HepG2 (cell line): ENCODE results near the gene FOSL2. TPM values are rescaled to one million over a fixed set of nuclear protein-coding genes. Genes with fewer than 3 reads are reported as not detected.

Source experiments
- ARID4A ChIP-seq: sonication (generic); formaldehyde crosslinking; IDR thresholded peaks from 2 replicates; pipeline ENCODE4 v1.5.0; 2020; ENCODE audit warnings: mild to moderate bottlenecking, missing genetic modification reagents, borderline replicate concordance
- DMAP1 ChIP-seq: IDR thresholded peaks from 2 replicates; pipeline ENCODE4 v1.6.1; 2016
- IKZF5 ChIP-seq: IDR thresholded peaks from 2 replicates; pipeline ENCODE4 v1.6.1; 2018; ENCODE audit warnings: missing genetic modification reagents, mild to moderate bottlenecking, missing compliant biosample characterization
- IRF2 ChIP-seq: IDR thresholded peaks from 2 replicates; pipeline ENCODE4 v1.6.1; 2018; ENCODE audit warnings: missing genetic modification reagents, missing compliant biosample characterization
- KAT7 ChIP-seq: IDR thresholded peaks from 2 replicates; pipeline ENCODE4 v1.6.1; 2018; ENCODE audit warnings: borderline replicate concordance, missing compliant biosample characterization
- KDM2A ChIP-seq: sonication (generic); formaldehyde crosslinking; IDR thresholded peaks from 2 replicates; pipeline ENCODE4 v1.4.0; 2020; ENCODE audit warnings: low read depth, missing genetic modification reagents, borderline replicate concordance
- MBD4 ChIP-seq: IDR thresholded peaks from 2 replicates; pipeline ENCODE4 v1.6.1; 2012; ENCODE audit warnings: low read length, inconsistent platforms, borderline replicate concordance
- MED13 ChIP-seq: sonication (generic); formaldehyde crosslinking; IDR thresholded peaks from 2 replicates; pipeline ENCODE4 v1.5.0; 2020; ENCODE audit warnings: missing genetic modification reagents
- MEIS2 ChIP-seq: sonication (generic); formaldehyde crosslinking; IDR thresholded peaks from 2 replicates; pipeline ENCODE4 v1.9.0; 2021; ENCODE audit warnings: mild to moderate bottlenecking, missing genetic modification reagents
- NKX3-1 ChIP-seq: sonication (generic); formaldehyde crosslinking; IDR thresholded peaks from 2 replicates; pipeline ENCODE4 v1.5.0; 2020; ENCODE audit warnings: missing genetic modification reagents
- NONO ChIP-seq, 2 experiments: fragments of 450-650 bp in 1 of 2; sonication (generic) in 1 of 2; formaldehyde crosslinking in 1 of 2; IDR thresholded peaks in 1 of 2; conservative IDR thresholded peaks in 1 of 2; 2 replicates each; pipeline versions ENCODE4 v1.6.1 to v1.8.0; 2017 to 2022; ENCODE audit warnings: mild to moderate bottlenecking in 1 of 2, missing genetic modification reagents in 1 of 2, moderate library complexity in 1 of 2
- NR2F2 ChIP-seq: IDR thresholded peaks from 2 replicates; pipeline ENCODE4 v1.6.1; 2012; ENCODE audit warnings: low read depth, inconsistent platforms, borderline replicate concordance
- PHF5A ChIP-seq: IDR thresholded peaks from one replicate; pipeline ENCODE4 v1.6.1; 2018; ENCODE audit warnings: low read depth, missing genetic modification reagents; ENCODE audit not compliant: unreplicated experiment
- SP1 ChIP-seq, 2 experiments: fragments of 450-650 bp in 1 of 2; sonication (generic) in 1 of 2; formaldehyde crosslinking in 1 of 2; IDR thresholded peaks; 2 replicates each; pipeline versions ENCODE4 v1.4.0 to v1.6.1; 2016 to 2020; ENCODE audit warnings: missing genetic modification reagents in 1 of 2
- TEF ChIP-seq: sonication (generic); formaldehyde crosslinking; IDR thresholded peaks from 2 replicates; pipeline ENCODE4 v1.5.0; 2020; ENCODE audit warnings: missing genetic modification reagents
- ZFP62 ChIP-seq: sonication (generic); formaldehyde crosslinking; IDR thresholded peaks from 2 replicates; pipeline ENCODE4 v1.4.0; 2020; ENCODE audit warnings: missing genetic modification reagents
- ZNF205 ChIP-seq: IDR thresholded peaks from 2 replicates; pipeline ENCODE4 v1.6.1; 2018; ENCODE audit warnings: missing biosample characterization, missing genetic modification reagents
- ZNF276 ChIP-seq: sonication (generic); formaldehyde crosslinking; IDR thresholded peaks from 2 replicates; pipeline ENCODE4 v1.4.0; 2020; ENCODE audit warnings: mild to moderate bottlenecking, low read depth, missing genetic modification reagents
- ZNF292 ChIP-seq: sonication (generic); formaldehyde crosslinking; IDR thresholded peaks from 2 replicates; pipeline ENCODE4 v1.8.1; 2022; ENCODE audit warnings: mild to moderate bottlenecking, low read depth, missing genetic modification reagents, borderline replicate concordance
- ZNF546 ChIP-seq: sonication (generic); formaldehyde crosslinking; conservative IDR thresholded peaks from 2 replicates; pipeline ENCODE4 v1.8.1; 2023; ENCODE audit warnings: mild to moderate bottlenecking, missing genetic modification reagents
- ZNF556 ChIP-seq: sonication (generic); formaldehyde crosslinking; IDR thresholded peaks from 2 replicates; pipeline ENCODE4 v1.4.0; 2020; ENCODE audit warnings: mild to moderate bottlenecking, missing genetic modification reagents, borderline replicate concordance
- ZNF674 ChIP-seq: sonication (generic); formaldehyde crosslinking; IDR thresholded peaks from 2 replicates; pipeline ENCODE4 v1.5.0; 2020; ENCODE audit warnings: low read depth, mild to moderate bottlenecking, missing genetic modification reagents
- ZNF850 ChIP-seq: sonication (generic); formaldehyde crosslinking; conservative IDR thresholded peaks from 2 replicates; pipeline ENCODE4 v1.9.0; 2021; ENCODE audit warnings: mild to moderate bottlenecking, missing genetic modification reagents
- polyA plus RNA-seq, 8 experiments: library from polyadenylated mRNA; depleted of rRNA in 3 of 8; stranded (reverse) in 7 of 8; unstranded in 1 of 8; fragments of >200 nt; fragmentation: Illumina TruSeq in 4 of 8; extraction: Trizol in 4 of 8; gene quantifications; 2 replicates each; pipeline versions ENCODE4 v1.2.1 to v1.2.3, GENCODE V29; 2011 to 2016; ENCODE audit warnings: low read depth in 4 of 8, missing spikeins in 1 of 8, mixed read lengths in 1 of 8; ENCODE audit not compliant: insufficient read depth in 1 of 8
- total RNA-seq, 5 experiments: library from RNA; depleted of rRNA; stranded (reverse); fragments of >200 nt; fragmentation: Illumina TruSeq; extraction: Trizol; gene quantifications; 2 replicates each; pipeline ENCODE4 v1.2.3, GENCODE V29; 2016; ENCODE audit warnings: low read depth in 1 of 5

FOSL2 gene
- total and polyA plus RNA-seq, 2 of the 13 experiments (the other 11 are each of a cell fraction or from before 2014, with no cell fraction given), result 3.4 to 18.1 TPM

- no peak; the same call in 1 of the 2 replicates for TF ChIP-seq ARID4A (CRISPR knock-in tag)
- 0 out of 2 replicates have a peak, but pooled peaks have one; percentile 25 for TF ChIP-seq DMAP1 (CRISPR knock-in tag)
- TF ChIP-seq NKX3-1 (CRISPR knock-in tag), result no peak
- peak; percentile 17; the same call in 1 of the 2 replicates for TF ChIP-seq ZNF556 (CRISPR knock-in tag)
- TF ChIP-seq NONO (IDR thresholded peaks at IDR 0.05), result no peak
- no peak for TF ChIP-seq NONO (CRISPR knock-in tag; conservative IDR thresholded peaks at IDR 0.05)
- 0 out of 2 replicates have a peak, but pooled peaks have one; percentile 46 for TF ChIP-seq MEIS2 (CRISPR knock-in tag)
- no peak for TF ChIP-seq MBD4
- no peak for TF ChIP-seq ZNF850 (CRISPR knock-in tag)
- TF ChIP-seq SP1 (IDR thresholded peaks at IDR 0.05), result no peak
- no peak for TF ChIP-seq SP1 (CRISPR knock-in tag; IDR thresholded peaks at IDR 0.05)
- no peak for TF ChIP-seq KAT7 (CRISPR knock-in tag)
- TF ChIP-seq MED13, result no peak
- no peak for TF ChIP-seq TEF (CRISPR knock-in tag)
- no peak for TF ChIP-seq IRF2 (CRISPR knock-in tag)
- TF ChIP-seq ZNF674 (CRISPR knock-in tag), result no peak
- no peak for TF ChIP-seq ZFP62
- TF ChIP-seq NR2F2, result peak; percentile 24; the same call in 1 of the 2 replicates
- TF ChIP-seq ZNF276 (CRISPR knock-in tag), result no peak
- no peak for TF ChIP-seq IKZF5
- no peak for TF ChIP-seq ZNF292 (CRISPR knock-in tag)
- no peak for TF ChIP-seq ZNF205
- TF ChIP-seq ZNF546 (CRISPR knock-in tag), result no peak
- TF ChIP-seq KDM2A (CRISPR knock-in tag), result no peak
- TF ChIP-seq PHF5A (CRISPR knock-in tag), result no peak
These were observed 15.5 kb downstream of the FOSL2 start (continued) for GRCh38 chr2:28407976-28408690.
